HG02798 (cell line): ENCODE results near the gene TMEM86B.

ENCODE experiments used
- ATAC-seq: cut with Tn5 transposase; IDR thresholded peaks from one replicate; pipeline ENCODE4 v1.9.1; 2021; ENCODE audit warnings: mild to moderate bottlenecking; ENCODE audit not compliant: unreplicated experiment, poor library complexity

The TMEM86B gene

GRCh38 chr19:55257461-55258420, 29.2 kb upstream of the TMEM86B start:
- no peak for ATAC-seq

DNA sequence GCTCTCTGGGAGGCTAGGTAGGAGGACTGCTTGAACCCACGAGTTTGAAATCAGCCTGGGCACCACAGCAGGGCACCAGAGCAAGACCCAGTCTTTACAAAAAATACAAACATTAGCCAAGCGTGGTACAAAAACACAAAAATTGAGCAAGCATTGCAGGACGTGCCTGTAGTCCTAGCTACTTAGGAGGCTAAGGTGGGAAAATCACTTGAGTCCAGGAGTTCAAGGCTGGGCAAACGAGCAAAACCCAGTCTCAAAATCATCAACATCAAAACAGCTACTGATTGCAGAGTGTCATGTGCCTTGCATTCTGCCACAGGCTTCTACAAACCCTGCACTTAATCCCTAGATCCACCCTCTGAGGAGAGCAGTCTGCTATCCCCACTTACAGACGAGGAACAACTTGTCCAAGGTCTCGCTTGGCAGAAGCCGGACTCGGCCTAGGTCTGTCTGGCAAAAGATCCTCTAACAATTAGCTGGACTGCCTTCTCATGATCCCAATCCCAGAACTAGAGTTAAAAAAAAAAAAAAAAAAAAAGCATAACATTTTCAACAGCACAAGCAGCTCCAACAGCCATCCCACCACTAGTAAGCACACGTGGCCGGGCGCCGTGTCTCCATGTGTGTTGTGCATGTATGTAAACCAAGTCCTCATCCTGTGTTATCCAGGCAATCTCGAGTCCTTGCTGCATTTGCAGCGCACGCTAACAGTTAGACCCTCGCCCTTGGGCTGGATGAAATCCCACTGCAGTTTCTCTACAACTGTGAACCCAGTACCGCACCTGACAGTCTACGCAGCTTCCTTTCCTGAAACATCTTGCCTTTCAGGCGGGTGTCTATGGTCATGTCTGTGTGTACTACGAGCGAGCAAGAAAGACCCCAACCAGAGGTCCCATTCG, 28.2 kb upstream of the TMEM86B start:
- ATAC-seq = no peak

DNA sequence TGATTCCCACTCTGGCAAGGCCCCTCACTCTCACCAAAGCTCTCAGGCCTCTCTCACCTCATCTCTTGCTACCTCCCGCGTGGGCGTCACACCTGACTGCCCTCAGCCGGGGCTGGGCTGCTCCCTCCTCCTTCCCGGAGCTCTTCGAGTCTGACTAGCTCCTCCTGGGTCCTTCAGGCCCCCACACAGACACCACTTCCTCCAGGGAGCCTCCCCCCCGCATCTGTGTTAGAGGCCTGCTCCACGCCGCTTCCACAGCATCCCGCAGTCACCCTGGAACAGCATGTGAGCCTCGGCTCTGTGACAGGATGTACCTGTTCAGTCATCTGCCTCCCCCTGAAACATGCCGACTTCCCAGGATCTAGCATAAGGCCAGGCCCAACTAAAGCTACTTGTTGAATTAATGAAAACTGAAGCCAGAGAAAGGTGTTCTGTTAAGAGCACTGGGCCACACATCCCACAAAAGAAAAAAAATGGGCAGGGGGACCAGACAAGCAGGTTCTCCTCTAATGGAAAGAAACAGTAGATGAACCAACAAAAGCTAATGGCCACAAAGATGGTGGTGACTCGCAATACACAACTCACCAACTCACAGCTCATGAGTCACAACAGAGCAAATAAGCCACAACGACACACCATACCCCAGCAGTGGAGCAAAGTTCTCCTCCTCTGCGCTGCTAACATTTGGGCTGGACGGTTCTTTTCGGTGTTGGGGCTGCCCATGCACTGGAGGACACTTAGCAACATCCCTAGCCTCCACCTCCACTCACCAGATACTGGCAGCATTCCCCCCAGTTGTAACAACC, 27.3 kb upstream of the TMEM86B start:
- no peak for ATAC-seq

GRCh38 chr19:55254625-55254977, 26.0 kb upstream of the TMEM86B start:
- ATAC-seq = no peak

DNA sequence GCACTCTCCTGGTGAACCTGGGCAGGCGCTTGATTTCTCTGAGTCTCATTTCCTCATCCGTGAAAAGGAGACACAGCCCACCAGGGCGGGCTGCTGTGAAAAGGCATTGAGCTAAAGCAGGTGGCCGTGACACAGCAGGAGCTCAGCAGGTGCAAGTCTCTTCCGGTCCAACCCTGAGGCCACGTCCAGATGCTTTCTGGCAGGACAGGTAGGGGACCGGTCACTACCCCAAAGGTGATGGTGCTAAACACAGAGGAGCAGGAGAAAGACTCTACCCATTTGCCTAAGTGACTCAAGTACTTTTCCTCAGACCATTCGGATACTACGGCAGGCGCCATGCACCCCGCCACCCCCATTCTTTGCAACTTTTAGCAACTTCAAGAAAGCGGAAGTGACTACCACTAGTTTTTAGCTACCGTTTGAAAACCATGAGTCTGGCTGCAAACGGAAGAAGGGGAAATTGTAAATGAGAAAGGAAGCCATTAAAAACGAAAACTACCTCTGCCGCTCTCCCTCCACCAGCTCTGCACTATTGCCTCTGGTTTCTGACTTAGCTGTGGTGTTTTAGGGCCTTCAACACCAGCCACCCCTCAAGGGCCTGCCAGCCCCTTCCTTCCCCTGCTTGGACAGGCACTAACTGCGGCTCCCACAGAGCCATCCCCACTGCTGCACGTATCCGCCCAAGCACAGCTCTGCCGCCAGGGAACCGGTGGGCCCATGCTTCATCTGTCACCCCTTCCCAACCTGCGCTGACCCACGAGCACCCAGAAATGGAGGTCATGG, 25.5 kb upstream of the TMEM86B start:
- peak; percentile 29 for ATAC-seq

GRCh38 chr19:55252760-55253663, 24.4 kb upstream of the TMEM86B start:
- ATAC-seq = no peak

- no peak for ATAC-seq
Measured at GRCh38 chr19:55251341-55252081, 22.9 kb upstream of the TMEM86B start.

GRCh38 chr19:55250262-55251036, 21.9 kb upstream of the TMEM86B start:
- ATAC-seq = no peak

DNA sequence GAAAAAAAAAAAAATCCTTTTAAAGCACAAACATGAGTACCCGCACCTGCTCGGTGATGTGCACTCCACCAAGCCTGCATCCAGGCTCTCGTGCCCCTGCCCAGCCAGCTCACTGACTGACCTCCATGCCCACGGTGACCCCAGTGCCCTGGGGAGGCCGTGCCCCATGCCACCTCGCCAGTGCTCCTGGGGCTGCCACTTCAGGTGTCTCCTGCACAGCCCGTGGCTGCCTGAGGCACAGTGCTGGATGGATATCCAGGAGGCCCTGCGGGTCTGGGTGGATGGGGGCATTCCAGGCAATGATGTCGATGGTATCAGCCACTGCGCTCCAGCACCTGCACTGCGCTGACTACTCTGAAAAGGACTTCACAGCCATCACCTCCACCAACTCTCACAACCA, 21.3 kb upstream of the TMEM86B start:
- ATAC-seq = no peak

- ATAC-seq = no peak
Measured at GRCh38 chr19:55248704-55249103, 20.1 kb upstream of the TMEM86B start.

GRCh38 chr19:55248166-55248675, 19.7 kb upstream of the TMEM86B start:
- no peak for ATAC-seq

DNA sequence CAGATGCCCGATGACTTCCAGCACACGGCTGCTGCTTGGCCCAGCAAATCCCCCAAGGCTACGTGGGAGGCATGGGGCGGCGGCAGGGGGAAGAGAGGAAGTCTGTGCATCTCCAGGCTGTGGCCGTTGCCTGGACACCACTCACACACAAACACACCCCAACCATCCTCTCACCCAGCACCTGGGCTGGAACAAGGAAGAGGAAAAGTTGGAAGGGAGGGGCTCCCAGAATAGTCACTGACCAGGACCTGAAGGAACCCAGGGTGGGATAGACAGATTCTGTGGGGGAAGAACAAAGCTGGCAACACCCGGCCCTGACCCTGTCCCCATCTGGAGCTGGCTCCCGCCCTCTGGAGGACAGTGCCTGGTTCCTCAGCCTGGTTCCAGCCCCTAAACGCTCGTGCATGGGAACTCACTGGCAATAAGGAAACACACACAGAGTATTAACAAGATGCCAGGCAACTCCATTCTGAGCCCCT, 19.1 kb upstream of the TMEM86B start:
- no peak for ATAC-seq

GRCh38 chr19:55246462-55247451, 18.2 kb upstream of the TMEM86B start:
- ATAC-seq = no peak

- ATAC-seq = no peak
Measured at GRCh38 chr19:55245236-55245904, 16.8 kb upstream of the TMEM86B start.

DNA sequence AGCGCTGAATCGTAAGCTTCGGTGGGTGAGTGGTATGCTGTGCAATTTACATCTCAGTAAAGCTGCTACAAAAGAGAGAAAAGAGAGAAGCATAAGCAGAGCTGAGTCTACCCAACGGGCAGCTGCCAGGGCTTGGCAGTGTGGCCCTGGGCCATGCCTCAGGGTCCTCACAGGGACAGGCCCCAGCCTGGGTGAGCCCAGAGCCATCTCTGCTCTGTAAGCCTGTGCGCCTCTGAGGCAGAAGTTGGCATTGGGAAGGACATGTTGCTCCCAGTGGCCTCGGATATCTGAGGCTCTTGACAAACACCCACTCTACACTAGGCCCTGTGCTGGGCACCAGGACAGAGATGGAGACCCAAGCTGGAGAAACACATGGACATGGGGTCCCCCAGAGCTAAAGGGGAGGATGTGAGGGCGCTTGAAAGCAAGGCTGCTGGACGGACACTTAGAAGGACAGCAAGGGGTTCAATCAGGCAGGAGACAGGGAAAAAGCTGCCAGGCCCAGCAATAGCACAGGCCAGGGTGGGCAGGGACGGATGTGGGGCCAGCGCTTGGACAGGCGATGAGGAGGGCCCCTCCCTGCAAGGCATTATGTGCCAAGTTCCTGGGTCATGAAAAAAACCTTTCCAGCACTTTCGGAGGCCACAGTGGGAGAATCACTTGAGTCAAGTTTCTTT, 15.6 kb upstream of the TMEM86B start:
- ATAC-seq = no peak
